Midbrain (tissue), 1 donor: ENCODE measurements around the gene SYPL1.

Experiments
- DNase-seq: peaks from one replicate; lab custom pipeline; 2025; lab: John Stamatoyannopoulos, UW

Gene SYPL1

DNA sequence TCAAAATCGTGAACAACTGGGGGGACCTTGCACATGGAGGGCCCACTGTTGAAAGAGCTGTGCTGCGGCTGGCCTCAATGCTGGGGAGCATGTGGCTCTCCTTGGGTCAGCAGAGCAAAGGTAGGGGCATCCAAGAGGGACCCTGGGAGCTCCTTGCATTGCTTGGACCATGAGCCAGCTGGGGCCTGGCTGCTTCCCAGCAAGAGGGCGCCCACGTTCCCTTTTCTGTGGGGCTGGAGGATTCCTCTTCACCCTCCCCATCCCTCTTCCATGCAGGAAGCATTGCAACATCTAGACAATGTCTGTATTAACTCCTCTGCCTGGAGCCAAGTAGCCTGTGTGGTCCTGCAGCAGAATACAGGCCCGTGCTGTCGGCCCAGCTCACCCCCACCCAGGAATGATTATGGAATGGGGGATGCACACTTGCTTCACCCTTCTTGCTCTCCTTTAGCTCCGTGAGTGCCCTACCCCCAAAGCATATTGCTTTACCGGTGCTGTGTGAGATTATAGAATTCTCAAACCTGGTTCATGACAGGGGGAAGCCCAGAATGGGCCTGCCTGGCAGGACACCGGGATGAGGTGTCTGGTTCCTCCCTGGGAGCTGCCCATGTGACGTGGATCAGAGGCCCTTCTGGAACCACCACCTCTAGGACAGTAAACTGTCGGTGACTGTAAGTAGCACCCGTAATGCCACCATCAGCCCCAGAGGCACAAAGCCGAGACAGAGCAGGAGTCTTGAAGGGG is 61.9 kb downstream of the SYPL1 start:
- peak; percentile 19 for DNase-seq

DNA sequence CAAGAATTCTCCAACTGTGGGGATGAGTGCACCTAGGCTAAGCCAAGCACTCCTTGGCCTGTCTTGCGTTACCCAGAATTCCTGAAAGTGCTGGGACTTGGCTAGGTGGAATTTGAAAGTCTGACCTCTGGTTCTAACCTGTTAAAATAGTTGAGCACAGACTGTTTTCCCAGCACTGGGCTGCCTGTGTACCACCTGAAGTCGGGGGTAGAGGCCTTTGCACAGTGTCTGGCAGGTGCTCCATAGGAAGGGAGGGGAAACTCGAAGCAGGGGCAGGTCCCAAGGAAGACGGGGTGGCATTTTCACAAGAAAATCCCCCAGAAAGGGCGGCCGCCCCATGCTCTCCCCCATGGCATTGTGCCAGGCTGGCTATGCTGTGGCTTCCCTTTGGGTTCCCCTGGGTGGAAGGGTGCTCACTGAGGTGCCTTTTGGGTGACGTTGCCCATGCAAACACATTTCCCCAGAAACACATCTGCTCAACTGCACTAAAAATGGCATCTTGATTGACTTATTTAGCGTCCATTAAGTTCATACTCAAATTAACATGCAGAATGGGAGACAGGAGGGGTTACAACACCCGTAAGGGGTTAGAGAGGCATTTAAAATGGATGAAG is 62.9 kb downstream of the SYPL1 start:
- no peak for DNase-seq

DNA sequence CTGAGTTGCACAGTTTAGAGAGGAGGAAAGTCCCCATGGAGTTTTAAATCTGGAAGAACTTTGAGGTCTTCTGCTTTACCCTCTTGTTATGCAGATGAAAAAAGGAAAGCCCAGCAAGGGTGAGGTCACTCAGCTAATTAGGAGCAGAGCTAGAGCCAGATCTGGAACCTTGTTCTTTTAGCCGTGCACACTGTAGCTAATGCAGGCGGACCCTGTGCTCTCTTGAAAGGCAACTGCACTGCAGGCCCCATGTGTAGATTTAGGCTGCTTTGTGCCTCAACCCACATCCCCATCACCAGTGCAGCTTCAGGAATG is 63.4 kb downstream of the SYPL1 start:
- DNase-seq: no peak

DNA sequence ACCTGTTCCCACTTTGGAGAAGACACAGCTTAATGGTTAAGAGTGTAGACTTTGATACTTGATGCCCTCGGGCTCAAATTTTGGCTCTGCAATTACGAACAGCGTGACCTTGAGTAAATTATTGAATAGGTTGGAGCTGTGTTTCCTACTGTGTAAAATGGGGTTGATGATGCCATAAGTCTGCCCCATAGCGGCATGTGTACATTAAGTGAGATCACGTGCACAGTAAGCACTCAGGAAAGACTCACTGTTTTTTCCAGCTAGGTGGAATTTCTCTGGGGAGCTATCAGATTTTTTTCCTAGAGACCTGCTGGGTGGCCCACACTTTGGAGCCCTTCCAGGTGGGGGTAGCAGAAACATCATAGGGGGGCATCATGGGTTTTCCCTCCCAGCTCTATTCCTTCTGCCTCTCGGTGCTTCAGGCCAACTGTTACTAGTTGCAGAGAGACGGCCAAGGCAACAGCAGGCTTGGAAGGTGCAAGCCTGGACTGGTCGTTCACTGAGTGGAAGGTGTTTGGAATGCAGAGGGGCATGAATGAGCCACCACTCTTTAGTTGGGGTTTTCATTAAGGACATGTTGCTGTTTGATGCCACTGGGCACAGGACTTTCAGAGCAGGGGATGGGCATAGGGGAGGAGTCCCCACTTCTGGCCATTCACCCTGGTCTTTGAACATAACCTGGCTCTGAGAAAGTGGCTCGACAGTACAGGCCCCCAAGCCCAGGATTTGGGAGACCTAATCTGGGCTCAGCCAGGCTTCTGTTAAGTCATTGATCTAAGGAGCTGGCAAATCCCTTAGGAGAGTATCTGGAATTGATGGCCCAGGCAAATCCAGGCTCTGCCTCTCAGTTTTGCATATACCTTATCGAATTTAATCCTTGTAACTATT is 64.0 kb downstream of the SYPL1 start:
- DNase-seq: no peak

DNA sequence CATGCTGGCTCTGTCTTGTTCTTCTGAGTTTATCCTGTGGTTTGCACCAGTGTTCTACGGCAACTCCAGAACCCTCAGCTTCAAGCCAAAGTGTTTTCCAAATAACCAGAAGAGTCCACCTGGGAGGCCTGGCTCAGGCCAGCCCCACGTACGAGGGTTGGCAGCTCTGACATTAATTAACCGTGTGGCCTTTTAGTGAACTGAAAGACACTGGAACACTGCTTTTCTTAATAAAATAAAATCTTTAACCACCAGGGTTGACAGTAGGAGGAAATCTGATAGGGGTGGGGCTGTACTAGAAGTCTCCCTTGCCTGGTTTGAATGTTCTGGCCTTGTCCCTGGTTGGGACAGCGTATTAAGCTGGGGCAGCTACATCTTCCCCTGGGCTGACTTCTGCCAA is 64.9 kb downstream of the SYPL1 start:
- no peak for DNase-seq

DNA sequence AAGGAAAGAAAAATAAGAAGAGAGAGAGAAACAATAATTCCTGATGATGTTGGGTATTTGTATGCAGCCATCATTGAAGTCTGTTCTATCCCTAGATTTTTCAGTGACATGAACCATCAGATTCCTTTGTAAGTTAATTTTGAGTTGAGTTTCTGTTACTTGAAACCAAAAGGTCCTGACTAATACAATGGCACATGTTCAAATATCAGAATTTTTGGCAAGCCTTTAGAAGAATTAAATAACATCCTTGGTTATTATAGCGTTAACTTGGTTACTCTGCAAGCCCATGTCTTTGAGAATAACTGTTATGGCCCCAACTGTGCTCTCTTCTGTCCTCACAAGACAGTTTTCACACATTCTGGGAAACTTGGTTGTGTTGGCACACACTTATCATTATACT is 66.5 kb downstream of the SYPL1 start:
- DNase-seq: no peak

DNA sequence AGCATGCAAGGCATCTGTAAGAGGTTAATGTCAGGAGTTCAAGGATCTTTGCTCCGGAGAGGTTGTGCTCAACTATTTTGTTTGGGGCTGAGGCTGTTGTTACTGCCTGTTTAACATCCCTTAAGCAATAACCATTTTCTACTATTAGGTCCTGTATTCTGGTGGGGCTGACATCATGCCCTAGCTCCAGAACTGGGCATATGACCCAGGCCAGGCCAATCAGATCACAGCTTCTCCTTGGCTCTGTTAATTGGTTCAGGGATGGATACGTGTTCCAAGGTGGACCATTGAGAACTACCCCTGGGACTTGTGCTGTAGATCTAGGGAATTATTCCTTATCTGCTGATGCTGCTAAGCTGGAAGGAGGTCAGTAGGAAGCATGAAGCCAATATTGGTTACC is 67.0 kb downstream of the SYPL1 start:
- no peak for DNase-seq

DNA sequence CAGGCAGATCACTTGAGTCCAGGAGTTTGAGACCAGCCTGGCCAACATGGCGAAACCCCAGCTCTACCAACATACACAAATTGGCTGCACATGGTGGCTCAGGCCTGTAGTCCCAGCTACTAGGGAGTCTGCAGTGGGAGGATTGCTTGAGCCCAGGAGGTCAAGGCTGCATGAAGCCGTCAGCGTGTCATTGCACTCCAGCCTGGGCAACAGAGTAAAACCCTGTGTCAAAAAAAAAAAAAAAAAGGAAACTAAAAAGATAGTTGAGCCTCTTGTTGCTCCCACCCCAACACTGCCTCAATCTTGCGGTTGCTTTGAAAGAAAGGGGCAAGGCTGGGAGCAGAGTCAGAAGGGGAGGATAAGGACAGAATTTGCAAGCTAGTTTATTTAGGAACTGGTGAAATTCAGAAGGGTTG is 69.9 kb downstream of the SYPL1 start:
- DNase-seq: no peak

DNA sequence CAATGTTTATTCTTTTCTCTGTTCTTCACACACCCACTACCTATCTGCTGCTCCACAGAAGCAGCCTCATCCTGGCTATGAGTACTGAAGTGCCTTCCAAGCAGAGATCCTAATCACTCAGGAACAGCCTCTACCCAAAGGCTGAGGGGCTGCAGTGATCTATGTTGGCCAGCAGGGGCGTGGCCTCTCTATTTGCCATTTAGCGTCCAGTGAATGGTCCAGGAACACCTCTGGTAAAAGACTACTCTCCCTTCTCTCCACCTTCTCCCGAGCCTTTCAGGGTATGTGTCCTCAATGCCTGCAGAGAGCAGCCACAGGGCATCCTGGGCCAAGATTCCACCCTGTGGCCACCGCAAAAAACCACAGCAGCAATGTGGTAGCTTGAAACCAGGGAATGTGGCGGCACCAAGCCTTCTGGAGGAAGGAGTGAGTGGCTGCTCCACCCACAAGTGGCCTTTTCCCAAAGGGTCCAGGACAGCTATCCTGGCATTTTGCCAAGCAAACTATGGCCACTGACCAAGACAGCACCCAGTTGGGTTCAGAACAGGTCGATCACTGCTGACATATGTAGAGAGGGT is 70.9 kb downstream of the SYPL1 start:
- no peak for DNase-seq
